Mesothelial cell of epicardium (in vitro differentiated cells): ENCODE results near the gene SDHAF3. TPM values are rescaled to one million over a fixed set of nuclear protein-coding genes. Genes with fewer than 3 reads are reported as not detected.
"Not testable (repeated sequence)": the region's sequence is repeated elsewhere in the genome, so short reads cannot be mapped to it uniquely, and the experiment has no call there.

Source experiments
- DNase-seq, 2 experiments: peaks; one replicate each; pipeline ENCODE4 v3.0.0; 2021; ENCODE audit warnings: low spot score in 2 of 2; ENCODE audit not compliant: unreplicated experiment in 2 of 2
- H3K27ac Mint-ChIP-seq: 2 replicates; pipeline ENCODE4 v1.8.0; 2021; ENCODE audit warnings: mixed read lengths
- H3K27me3 Mint-ChIP-seq: 2 replicates; pipeline ENCODE4 v1.8.0; 2021; ENCODE audit warnings: low read depth, mixed read lengths
- H3K36me3 Mint-ChIP-seq: 2 replicates; pipeline ENCODE4 v1.8.0; 2021; ENCODE audit warnings: mixed read lengths
- H3K4me1 Mint-ChIP-seq: 2 replicates; pipeline ENCODE4 v1.8.0; 2021; ENCODE audit warnings: mixed read lengths
- H3K4me3 Mint-ChIP-seq: 2 replicates; pipeline ENCODE4 v1.8.0; 2021; ENCODE audit warnings: mild to moderate bottlenecking, moderate library complexity, mixed read lengths
- H3K9me3 Mint-ChIP-seq: 2 replicates; pipeline ENCODE4 v1.8.0; 2021; ENCODE audit warnings: mixed read lengths
- CTCF ChIP-seq: fragments of 200-600 bp; sonication (generic); IDR thresholded peaks from one replicate; pipeline ENCODE4 v1.5.0; 2021; ENCODE audit warnings: antibody characterized with exemption; ENCODE audit not compliant: unreplicated experiment
- total RNA-seq: library from RNA; stranded (reverse); gene quantifications from 3 replicates; pipeline ENCODE4 v1.2.1, GENCODE V29; 2021

Gene SDHAF3
- total RNA-seq = 13.4 to 15.6 TPM (median 14.4 TPM) in 3 replicates

GRCh38 chr7:97117372-97118188 lies at the start of gene SDHAF3:
SDHAF3 (plus strand) TSS chr7:97117698; CDS start chr7:97117724, 26 bp downstream.
- Mint-ChIP-seq H3K4me3 (peak within 1 kb of the TSS; percentile 91), H3K27ac (peak within 1 kb of the TSS; percentile 87)

GRCh38 chr7:97072025-97072424 lies 45.5 kb upstream of the SDHAF3 start:
- not testable (repeated sequence) for H3K36me3 Mint-ChIP-seq, DNase-seq, H3K4me1 Mint-ChIP-seq, H3K27ac Mint-ChIP-seq, H3K4me3 Mint-ChIP-seq
- Mint-ChIP-seq H3K27me3 (peaks cover 32% of the 10 kb centered on the region), H3K9me3 (peaks cover 29% of the 10 kb centered on the region)

More at GRCh38 chr7:97117372-97118188, at the start of gene SDHAF3:
- Mint-ChIP-seq H3K4me1 (peaks cover 21% of the 10 kb centered on the region), H3K9me3 (no peaks in the 10 kb centered on the region), H3K27me3 (peaks cover 3% of the 10 kb centered on the region), H3K36me3 (no peaks in the 10 kb centered on the region)
- DNase-seq = peak; percentile 91 to 98
- TF ChIP-seq CTCF = no peak

GRCh38 chr7:97075928-97076327 lies 41.6 kb upstream of the SDHAF3 start:
- H3K27me3 Mint-ChIP-seq = peaks cover 30% of the 10 kb centered on the region
- DNase-seq = no peak

GRCh38 chr7:97078023-97078969 lies 39.2 kb upstream of the SDHAF3 start:
- TF ChIP-seq CTCF = no peak
- H3K27me3 Mint-ChIP-seq = peaks cover 30% of the 10 kb centered on the region
- no peak for DNase-seq
- H3K4me3 Mint-ChIP-seq = no peak overlapping the region
- peaks cover 16% of the 10 kb centered on the region for H3K9me3 Mint-ChIP-seq
- no peaks in the 10 kb centered on the region for H3K36me3 Mint-ChIP-seq
- no peaks in the 10 kb centered on the region for H3K4me1 Mint-ChIP-seq
- no peak overlapping the region for H3K27ac Mint-ChIP-seq

More at GRCh38 chr7:97075928-97076327, 41.6 kb upstream of the SDHAF3 start:
- H3K4me1 Mint-ChIP-seq = no peaks in the 10 kb centered on the region
- no peaks in the 10 kb centered on the region for H3K36me3 Mint-ChIP-seq
- H3K27ac Mint-ChIP-seq = no peak overlapping the region
- H3K4me3 Mint-ChIP-seq = no peak overlapping the region
- TF ChIP-seq CTCF = no peak
- peaks cover 24% of the 10 kb centered on the region for H3K9me3 Mint-ChIP-seq

GRCh38 chr7:97079300-97079699 lies 38.2 kb upstream of the SDHAF3 start:
- H3K4me1 Mint-ChIP-seq = no peaks in the 10 kb centered on the region
- no peak overlapping the region for H3K4me3 Mint-ChIP-seq
- no peak overlapping the region for H3K27ac Mint-ChIP-seq
- no peak for TF ChIP-seq CTCF
- no peak for DNase-seq
- peaks cover 27% of the 10 kb centered on the region for H3K27me3 Mint-ChIP-seq
- no peaks in the 10 kb centered on the region for H3K36me3 Mint-ChIP-seq
- peaks cover 6% of the 10 kb centered on the region for H3K9me3 Mint-ChIP-seq
